OCI-LY7 (cell line): ENCODE measurements around the gene CFAP74. TPM values are rescaled to one million over a fixed set of nuclear protein-coding genes. Genes with fewer than 3 reads are reported as not detected.

Experiments used
- BruUV-seq: library from RNA; stranded (reverse); fragments of 400-500 nt; replicated peaks from 2 replicates; lab custom pipeline; 2021; lab: Mats Ljungman, UMichigan
- CTCF ChIA-PET: fragments of 300-600 bp; sonication (Branson Sonifier 250); formaldehyde crosslinking; loops from one replicate; lab custom pipeline; 2022; ENCODE audit warnings: antibody characterized with exemption; ENCODE audit not compliant: unreplicated experiment; lab: Charles Lee
- POLR2A ChIA-PET: fragments of 300-600 bp; sonication (Branson Sonifier 250); formaldehyde crosslinking; loops from one replicate; lab custom pipeline; 2022; ENCODE audit warnings: antibody characterized with exemption; lab: Charles Lee
- DNase-seq: peaks from one replicate; pipeline ENCODE4 v3.0.0-alpha.2; 2015; ENCODE audit warnings: low spot score
- H2AFZ ChIP-seq: fragments of 200-600 bp; sonication (generic), shearing (Covaris generic); 2 replicates; pipeline ENCODE4 v1.6.1; 2014; ENCODE audit warnings: mild to moderate bottlenecking, antibody characterized with exemption, low read length, moderate library complexity
- H3K27ac ChIP-seq: fragments of 200-600 bp; sonication (generic); 2 replicates; pipeline ENCODE4 v1.5.1; 2014; ENCODE audit warnings: mixed run types, low read depth, mild to moderate bottlenecking, moderate library complexity, low read length, inconsistent platforms; ENCODE audit not compliant: poor library complexity, severe bottlenecking
- H3K36me3 ChIP-seq: fragments of 200-600 bp; sonication (generic); 2 replicates; pipeline ENCODE4 v1.6.1; 2014; ENCODE audit warnings: mild to moderate bottlenecking, antibody characterized with exemption, low read length, moderate library complexity, mixed read lengths; ENCODE audit not compliant: insufficient read depth
- H3K4me1 ChIP-seq: fragments of 200-600 bp; sonication (generic); 2 replicates; pipeline ENCODE4 v1.5.1; 2014; ENCODE audit warnings: mild to moderate bottlenecking, low read length; ENCODE audit not compliant: insufficient read depth, poor library complexity, severe bottlenecking
- H3K4me2 ChIP-seq: fragments of 200-600 bp; sonication (generic); 2 replicates; pipeline ENCODE4 v1.6.1; 2014; ENCODE audit warnings: mild to moderate bottlenecking, low read length
- H3K4me3 ChIP-seq: fragments of 200-600 bp; sonication (generic); 2 replicates; pipeline ENCODE4 v1.5.1; 2014; ENCODE audit warnings: mild to moderate bottlenecking, low read depth, low read length; ENCODE audit not compliant: poor library complexity, severe bottlenecking
- H3K79me2 ChIP-seq: fragments of 200-600 bp; sonication (generic); 2 replicates; pipeline ENCODE4 v1.6.1; 2016; ENCODE audit warnings: low read depth, mild to moderate bottlenecking, low read length, moderate library complexity, mixed read lengths; ENCODE audit not compliant: insufficient read depth
- H3K9me2 ChIP-seq: fragments of 200-600 bp; sonication (generic); 2 replicates; pipeline ENCODE4 v1.6.1; 2016; ENCODE audit warnings: mild to moderate bottlenecking, low read length, mixed read lengths; ENCODE audit not compliant: insufficient read depth
- H3K9me3 ChIP-seq: fragments of 200-600 bp; sonication (generic); 2 replicates; pipeline ENCODE4 v1.6.1; 2014; ENCODE audit warnings: mild to moderate bottlenecking, mixed run types, low read length, mixed read lengths
- H4K20me1 ChIP-seq: fragments of 200-600 bp; sonication (generic); 2 replicates; pipeline ENCODE4 v1.6.1; 2014; ENCODE audit warnings: mild to moderate bottlenecking, antibody characterized with exemption, low read length, moderate library complexity, mixed read lengths; ENCODE audit not compliant: insufficient read depth
- EZH2phosphoT487 ChIP-seq: fragments of 200-600 bp; sonication (generic); IDR thresholded peaks from 2 replicates; pipeline ENCODE4 v1.6.1; 2018; ENCODE audit warnings: low read depth, borderline replicate concordance, mild to moderate bottlenecking, mixed run types, antibody characterized with exemption, low read length, moderate library complexity, mixed read lengths
- intact Hi-C: fragments of 100-400 bp; cut with micrococcal nuclease; formaldehyde crosslinking; loops from one replicate; pipeline ENCODE4 v1.10.0; 2022; ENCODE audit not compliant: unreplicated experiment
- total RNA-seq, 2 experiments: library from RNA; depleted of rRNA in 1 of 2; stranded (reverse); fragments of >200 nt in 1 of 2; shearing (Covaris generic) in 1 of 2; gene quantifications; 2 replicates each; pipeline ENCODE4 v1.2.3, GENCODE V29; 2014 to 2022
- TF ChIP-seq, protein P1 (sequence below): fragments of 200-600 bp; sonication (generic); conservative IDR thresholded peaks from 2 replicates; pipeline ENCODE4 v1.5.1; 2014; ENCODE audit warnings: mild to moderate bottlenecking, antibody characterized with exemption, low read length, moderate library complexity, mixed read lengths

CFAP74 gene
- total RNA-seq, 2 experiments from 2014 or later: not detected

DNA sequence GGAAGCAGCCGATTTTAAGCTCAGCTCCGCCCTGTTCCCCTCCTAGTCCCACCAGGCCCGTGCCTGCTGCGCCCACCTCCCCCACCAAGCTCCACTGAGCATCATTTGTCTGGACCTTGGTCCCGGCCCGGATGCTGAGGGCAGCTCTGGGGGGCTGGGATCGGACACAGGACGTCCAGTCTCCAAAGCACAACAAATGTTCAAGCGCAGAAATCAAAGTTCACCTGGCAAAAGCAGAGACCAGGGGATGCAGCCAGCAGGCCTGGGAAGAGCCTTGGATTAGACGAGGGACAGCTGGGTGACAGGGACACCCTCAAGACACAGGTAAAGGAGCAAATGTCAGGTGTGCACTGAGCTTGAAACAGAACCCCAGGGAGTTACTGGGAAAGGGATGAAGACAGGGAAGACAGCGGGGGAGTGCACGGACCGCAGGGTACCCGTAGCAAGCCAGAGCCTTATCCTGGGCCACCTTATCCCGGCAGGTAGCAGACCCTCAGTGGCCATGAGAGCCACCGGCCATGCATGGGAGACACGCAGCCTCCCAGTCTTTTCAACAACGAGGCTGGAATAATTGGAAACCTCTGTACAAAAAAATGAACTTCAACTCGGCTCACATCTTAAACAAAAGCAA lies 62.3 kb downstream of the CFAP74 start:
- Histone ChIP-seq H3K4me1 (peaks cover 13% of the 10 kb centered on the region), H3K79me2 (no peaks in the 10 kb centered on the region), H2AFZ (no peak overlapping the region), H3K9me2 (no peaks in the 10 kb centered on the region), H3K27ac (no peak overlapping the region), H3K9me3 (no peaks in the 10 kb centered on the region), H3K36me3 (no peaks in the 10 kb centered on the region), H3K4me2 (no peak overlapping the region), H4K20me1 (no peaks in the 10 kb centered on the region), H3K4me3 (no peak overlapping the region)
- TF ChIP-seq, protein P1, sequence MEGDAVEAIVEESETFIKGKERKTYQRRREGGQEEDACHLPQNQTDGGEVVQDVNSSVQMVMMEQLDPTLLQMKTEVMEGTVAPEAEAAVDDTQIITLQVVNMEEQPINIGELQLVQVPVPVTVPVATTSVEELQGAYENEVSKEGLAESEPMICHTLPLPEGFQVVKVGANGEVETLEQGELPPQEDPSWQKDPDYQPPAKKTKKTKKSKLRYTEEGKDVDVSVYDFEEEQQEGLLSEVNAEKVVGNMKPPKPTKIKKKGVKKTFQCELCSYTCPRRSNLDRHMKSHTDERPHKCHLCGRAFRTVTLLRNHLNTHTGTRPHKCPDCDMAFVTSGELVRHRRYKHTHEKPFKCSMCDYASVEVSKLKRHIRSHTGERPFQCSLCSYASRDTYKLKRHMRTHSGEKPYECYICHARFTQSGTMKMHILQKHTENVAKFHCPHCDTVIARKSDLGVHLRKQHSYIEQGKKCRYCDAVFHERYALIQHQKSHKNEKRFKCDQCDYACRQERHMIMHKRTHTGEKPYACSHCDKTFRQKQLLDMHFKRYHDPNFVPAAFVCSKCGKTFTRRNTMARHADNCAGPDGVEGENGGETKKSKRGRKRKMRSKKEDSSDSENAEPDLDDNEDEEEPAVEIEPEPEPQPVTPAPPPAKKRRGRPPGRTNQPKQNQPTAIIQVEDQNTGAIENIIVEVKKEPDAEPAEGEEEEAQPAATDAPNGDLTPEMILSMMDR: no peak
- TF ChIP-seq EZH2phosphoT487: no peak
- ChIA-PET CTCF (interaction anchor here (0.8 kb wide), 1 partner anchor 103 kb away, joined by 3 read pairs; no protein-coding TSS in a partner anchor), POLR2A (interaction anchor here (1.6 kb wide), 1 partner anchor 14 kb away, joined by 3 read pairs; no protein-coding TSS in a partner anchor)
- intact Hi-C loops: loop anchor here (5.0 kb wide), 1 partner anchor 106 kb away; no protein-coding TSS in a partner anchor
- no TSS peak for BruUV-seq
- DNase-seq: no peak

DNA sequence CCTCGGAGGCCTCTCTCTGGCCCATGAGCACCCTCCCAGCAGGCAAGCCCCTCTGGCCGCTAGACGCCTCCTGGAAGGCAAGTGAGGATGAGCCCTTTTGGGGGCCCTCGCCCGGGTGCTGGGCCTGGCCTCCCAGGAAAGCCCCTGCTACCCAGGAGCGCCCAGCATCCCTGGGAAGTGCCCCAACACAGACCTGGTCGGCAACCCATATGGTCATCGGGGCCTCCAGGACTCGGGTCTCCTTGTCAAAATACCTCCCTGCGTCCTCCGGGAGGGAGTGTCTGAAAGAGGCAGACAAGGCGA lies 63.5 kb downstream of the CFAP74 start:
- Histone ChIP-seq H3K4me2 (no peak overlapping the region), H3K4me1 (peaks cover 13% of the 10 kb centered on the region), H3K27ac (no peak overlapping the region), H3K36me3 (no peaks in the 10 kb centered on the region), H3K9me3 (no peaks in the 10 kb centered on the region), H3K9me2 (no peaks in the 10 kb centered on the region), H2AFZ (no peak overlapping the region), H3K79me2 (no peaks in the 10 kb centered on the region), H3K4me3 (no peak overlapping the region), H4K20me1 (no peaks in the 10 kb centered on the region)
- no peak for DNase-seq
- intact Hi-C loops: loop anchor here (5.0 kb wide), 1 partner anchor 107 kb away; no protein-coding TSS in a partner anchor
- ChIA-PET CTCF (no interaction called here), POLR2A (no interaction called here)
- TF ChIP-seq EZH2phosphoT487: no peak
- TF ChIP-seq, protein P1: no peak
- BruUV-seq: no TSS peak
